Eye (tissue), 1 donor: ENCODE data around the gene TFEB.

Experiments
- DNase-seq: peaks from one replicate; pipeline ENCODE4 v3.0.0-alpha.2; 2015

Gene TFEB

DNA sequence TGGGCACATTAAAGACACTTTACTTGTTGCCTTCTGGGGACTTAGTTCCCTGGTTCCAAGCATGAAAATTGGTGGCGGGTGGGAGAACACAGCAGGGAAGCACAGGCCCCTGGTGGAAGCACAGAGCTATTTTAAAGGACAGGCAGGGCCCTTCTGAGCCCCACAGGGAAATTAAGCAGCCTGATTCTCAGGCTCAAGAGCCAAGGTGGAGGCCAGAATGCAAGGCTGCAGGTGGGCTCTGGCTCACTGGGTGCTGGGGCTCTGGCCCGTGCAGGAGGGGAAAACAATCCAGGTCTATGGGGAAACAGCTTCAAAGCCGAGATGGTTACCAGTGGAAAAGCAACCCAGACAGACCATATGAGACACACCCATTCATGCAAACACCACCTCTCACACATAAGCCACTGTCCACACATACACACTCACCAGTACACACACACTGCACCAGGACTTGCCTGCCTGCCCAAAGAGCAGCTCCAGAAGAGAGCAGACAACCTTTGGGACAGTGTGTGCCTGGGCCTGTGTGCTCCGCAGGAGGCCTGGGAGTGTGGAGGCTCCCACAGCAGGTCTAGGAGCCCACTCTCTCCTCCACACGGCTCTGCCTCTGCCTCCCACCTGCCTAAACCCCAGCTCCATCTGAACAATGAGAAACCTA, 30.6 kb downstream of the TFEB start:
- DNase-seq = no peak

DNA sequence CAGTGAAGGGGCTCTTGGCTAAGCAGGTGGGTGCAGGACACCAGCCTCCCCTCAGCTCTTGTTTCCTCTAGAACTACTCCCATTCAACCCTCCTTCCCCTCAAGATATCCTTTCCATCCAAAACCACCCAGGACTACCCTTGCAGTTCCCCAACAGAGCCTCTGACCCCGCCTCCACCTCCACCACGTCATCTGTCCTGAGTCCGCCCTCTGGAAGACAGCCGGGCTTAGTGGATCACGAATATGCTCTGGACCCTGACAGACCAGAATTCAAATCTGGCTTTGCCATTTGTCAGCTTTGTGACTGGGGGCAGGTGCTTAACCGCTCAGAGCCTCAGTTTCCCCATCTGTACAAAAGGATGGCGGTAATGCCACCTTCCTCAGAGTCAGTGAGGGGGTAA, 31.4 kb downstream of the TFEB start:
- no peak for DNase-seq

DNA sequence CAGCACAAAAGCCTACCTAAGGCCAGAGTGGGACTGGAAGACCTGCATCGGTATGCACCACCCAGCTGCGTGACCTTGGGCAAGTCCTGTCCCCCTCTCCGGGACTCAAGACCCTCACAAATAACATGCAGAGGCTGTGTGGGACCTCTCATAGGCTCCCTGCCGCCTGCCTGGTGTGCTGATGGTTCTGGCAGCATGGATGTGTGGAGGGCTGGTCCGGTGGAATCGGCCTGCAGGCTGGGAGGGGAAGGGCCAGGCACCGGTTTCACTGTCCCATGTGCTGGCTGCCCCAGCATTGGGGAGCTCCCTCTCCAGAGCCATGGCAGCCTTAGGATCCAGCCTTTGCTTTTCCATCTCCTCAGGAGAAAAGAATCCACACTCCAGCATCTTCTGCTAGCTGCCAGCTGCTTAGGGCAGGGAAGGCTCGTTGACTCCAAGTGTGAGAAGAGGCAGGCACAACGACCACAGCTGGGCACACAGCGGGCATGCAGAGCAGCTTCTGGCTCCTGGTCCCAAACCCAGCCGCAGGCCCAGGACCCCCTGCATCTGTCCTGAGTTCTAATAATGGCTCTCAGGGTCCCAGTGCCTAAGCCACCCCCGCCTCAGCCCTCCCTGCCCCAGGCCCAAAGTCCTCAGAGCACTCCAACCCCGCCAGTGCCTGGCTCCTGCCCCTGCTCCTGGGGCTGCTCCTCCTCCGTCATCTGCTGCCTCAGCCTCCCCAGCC, 32.5 kb downstream of the TFEB start:
- no peak for DNase-seq

DNA sequence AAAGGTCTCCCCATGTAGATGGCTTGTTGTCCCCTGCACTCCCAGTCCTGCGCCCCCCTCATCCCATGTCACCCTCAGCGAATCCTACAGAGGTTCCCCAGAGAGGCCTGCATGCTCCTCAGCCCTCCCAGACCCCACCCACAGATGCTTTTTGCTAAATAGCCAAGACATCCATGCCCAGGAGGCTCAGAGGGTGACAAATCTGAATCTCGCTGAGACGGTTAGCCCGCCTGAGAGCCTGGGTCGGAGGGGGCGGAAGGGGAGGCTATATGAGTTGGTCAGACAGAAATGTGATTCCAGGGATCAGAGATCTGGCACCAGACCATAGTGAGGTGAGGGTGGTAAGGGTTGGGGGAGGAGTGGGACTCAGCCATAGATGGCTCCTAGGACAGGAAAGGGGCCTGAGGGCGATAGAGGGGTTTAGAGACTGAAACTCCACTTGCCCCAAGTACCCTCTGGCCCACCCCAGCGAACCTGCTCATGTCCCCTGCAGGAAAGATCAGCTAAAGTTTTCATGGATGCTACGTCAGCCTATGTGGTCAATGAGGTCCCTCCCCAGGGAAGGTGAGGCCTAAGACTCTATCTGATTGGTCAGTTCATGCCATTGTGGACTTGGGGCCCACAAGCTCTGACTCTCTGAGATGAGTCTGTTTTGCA, 33.2 kb downstream of the TFEB start:
- no peak for DNase-seq

DNA sequence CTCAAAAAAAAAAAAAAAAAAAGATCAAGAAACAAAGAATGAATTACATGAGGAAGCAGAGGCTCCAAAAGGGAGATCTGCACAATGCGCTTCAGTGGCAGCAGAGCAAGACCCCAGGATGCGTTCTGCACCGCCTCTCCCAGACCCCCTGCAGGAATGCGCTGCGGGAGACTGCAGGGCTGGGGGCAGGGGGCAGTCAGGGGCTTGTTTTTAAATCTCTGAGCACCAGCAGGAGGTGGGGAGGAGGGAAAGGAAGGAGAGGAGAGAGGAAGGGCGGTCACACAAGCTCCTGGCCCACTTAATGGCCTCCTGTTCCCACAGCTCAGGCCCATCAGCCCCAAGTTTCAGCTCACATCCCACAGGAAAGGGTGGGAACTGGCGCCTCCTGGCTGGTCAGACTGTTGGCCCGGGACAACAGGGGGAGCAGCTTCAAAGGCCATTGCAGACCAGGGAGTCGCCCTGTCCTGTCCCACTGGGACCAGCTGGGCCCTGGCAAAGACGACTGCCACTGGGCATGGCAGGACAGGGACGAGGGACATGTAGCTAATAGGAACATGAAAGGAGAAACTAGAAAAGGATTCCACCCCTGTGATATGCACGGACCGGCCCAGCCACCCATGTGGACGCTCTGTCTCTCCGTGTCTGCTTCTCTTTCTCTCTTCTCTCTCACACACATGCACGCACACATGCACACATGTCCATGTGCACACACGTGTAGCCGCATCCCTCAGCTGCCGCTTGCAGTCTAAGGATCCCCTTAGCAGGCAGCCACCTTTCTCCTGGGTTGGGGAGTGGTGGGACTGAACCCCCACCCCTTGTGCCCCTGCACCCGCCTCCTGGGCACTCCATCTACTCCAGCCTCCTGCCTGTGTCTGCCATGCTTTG, 34.7 kb downstream of the TFEB start:
- DNase-seq = peak; percentile 39

DNA sequence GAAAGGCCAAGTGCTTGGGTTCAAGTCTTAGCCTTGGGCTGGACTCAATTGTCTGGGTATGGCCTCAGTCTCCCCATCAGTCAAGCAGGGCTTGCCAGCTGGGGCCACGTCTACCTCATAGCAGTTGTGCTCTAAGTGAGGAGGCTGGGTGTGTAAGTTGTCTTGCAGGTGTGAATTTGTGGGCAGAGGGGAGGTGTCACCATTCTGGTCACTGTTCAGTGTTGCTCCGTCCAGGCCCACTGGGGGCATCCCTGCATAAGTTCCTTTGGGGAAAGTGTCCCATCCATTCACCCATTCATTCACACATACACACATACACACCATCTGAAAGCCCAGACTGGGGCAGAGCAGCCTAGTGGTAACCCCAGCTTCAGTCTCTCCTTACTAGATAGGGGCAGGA, 36.3 kb downstream of the TFEB start:
- DNase-seq = no peak

DNA sequence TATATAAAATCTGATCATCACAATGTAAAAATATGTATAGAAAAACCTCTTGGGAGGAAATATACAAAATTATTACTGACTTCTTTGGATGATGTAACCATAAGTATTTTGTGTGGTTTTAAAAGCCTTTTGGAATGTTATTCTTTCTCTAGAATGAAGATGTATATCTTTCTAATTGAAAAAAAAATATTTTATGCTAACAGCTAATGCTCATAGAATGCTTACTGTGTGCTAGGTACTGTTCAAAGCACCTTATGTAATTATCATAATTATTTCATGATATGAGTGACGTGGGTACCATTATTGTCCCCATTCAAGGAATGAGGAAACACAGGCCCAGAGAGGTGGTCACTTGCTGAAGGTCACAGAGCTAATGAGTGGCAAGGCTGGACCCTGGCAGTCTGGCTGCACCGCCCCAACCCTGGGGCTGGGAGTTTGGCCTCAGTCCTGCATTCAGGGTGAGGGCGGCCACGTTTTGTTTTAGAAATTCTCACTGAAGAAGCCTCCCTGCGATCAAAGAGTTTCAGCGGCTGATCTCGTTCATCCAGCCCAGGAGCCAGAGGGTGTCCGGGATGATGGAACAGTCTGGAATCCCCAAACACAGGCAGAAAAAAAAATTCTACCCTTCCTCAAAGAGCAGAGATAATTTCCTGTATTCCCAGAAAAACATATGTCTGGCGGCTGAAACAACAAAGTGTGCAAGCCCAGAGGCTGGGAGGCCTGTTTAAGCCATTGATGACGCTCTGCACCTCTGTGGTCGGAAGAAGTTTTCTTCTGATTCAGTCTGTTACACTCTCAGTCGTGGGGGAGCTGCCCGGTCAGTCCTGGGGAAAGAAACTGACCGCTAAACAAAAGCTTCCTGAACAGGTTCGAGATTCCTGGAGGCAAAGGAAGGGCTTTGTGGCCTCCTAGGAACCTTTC, 37.3 kb downstream of the TFEB start:
- DNase-seq = peak; percentile 64

DNA sequence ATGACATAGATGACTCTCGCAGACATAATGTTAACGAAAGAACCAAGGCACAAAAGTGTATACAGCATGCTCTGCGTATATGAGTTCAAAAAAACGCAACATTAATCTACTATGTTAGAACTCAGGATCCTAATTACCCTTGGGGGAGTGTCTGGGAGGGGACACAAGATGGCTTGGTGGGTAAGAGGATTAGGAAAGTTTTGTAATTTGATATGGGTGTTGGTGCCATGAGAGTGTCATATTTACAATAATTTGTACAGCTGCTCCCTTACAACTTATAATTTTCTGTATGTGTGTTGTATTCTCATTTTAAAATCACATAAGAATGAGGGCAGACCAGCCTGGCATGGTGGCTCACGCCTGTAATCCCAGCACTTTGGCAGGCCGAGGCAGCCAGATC, 38.6 kb downstream of the TFEB start:
- no peak for DNase-seq

DNA sequence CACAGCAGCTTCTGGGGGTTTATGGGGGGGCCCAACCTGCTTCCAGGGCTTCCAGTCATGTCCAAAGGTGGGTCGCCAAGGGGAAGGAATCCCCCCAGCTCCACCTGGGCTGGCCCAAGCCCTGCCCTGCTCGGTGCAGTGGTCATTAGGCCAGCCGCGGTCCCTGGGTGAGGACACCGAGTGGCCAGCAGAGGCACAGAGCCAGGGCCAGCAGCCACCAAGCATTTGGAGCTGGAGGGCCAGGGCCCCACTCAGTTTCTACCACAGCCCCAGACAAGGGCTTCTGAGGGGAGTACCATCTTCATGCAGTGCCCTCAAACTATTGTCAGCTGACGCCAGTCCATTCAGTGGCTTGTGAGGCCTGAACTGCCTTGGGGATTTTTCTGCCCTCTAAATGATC, 39.6 kb downstream of the TFEB start:
- no peak for DNase-seq

DNA sequence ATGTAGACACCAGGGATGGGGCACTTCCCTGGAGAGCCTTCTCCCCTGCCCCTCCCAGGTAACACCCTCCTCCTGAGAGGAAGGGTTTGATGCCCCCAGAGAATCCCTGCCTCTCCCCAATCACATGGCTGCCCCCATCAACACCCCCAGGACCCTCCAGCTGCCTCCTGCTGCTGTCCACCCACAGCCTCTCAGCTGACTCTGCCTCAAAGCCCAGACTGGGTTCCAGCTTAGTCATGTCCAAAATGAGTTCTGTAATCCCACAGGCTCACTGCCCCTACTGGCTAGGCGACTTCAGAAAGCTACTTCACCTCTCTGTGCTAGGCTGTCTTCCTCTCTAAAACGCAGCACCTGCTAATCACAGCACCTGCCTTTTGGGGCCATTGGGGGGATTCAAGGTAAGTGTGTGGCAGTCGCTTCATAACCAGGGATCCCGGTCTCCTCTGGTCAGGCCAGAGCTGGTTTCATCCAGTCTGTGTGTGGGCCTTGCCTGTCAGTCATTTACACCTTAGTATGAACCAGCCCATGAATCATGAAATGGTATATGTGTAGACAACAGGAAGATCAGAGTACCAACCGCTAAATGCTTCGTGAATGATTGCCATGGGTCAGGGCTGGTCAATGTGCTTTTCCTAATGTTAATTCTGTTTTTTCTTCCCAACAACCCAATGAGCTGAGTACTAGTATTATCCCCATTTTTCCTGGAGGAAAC, 40.4 kb downstream of the TFEB start:
- no peak for DNase-seq

DNA sequence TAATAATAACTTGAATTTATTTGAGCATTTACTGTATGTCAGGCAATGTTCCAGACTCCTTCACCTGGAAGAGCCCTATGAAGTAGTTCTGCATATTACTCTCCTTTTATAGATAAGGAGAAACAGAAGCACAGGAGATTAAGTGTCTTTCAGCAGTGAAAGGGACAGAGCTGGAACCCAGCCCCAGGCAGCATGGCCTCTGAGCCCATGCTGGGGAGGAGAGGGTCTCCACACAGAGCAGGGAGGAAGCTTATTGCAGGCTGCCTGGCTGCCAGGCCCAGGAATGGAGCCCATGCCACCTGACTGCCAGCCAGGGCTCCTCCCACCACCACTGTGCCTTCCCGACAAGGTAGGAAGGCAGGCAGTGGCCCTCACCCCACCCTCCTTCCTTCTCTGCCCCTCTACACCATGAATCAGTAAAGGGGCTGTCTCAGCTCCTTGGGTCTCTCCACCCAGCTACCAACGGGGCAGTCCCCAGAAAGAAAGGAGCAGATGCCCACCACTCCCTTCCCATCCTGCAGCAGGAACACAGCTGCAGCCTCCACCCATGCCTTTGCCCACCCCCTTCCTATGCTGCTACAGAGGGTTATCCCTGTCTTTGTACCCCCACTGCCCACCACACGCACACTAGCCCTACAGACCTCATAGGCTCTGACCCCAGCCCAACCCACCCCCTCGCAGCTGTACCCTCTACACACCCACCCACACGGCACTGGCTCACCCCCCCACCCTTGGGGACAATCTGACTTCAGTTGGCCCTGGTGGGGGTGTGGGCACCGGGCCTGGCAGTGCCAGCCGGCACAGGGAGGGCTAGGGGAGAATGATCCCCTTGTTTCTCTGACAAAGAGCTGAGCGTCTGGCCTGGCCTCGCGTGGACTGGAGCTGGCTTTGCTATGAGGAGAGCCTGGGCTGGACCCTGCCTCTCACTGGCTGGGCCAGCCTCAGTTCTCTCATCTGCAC, 41.8 kb downstream of the TFEB start:
- no peak for DNase-seq

DNA sequence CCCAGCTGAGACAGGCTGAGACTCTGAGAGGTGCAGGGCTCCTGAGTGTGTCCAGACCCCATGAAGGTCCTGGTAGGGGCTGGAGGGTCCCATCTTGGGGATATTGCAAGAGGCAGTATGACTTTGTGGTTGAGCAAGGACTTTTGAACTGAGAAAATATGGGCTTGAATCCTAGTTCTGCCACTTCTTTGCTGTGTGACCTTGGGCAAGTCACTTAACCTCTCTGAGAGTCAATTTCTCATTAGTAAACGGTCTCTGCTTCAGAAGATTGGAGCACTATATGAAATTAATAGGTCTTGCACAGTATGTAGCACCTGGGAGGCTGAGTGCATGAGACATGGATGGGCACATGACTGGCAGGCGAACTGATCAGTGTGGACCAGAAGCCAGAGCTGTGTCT, 42.7 kb downstream of the TFEB start:
- DNase-seq = no peak

DNA sequence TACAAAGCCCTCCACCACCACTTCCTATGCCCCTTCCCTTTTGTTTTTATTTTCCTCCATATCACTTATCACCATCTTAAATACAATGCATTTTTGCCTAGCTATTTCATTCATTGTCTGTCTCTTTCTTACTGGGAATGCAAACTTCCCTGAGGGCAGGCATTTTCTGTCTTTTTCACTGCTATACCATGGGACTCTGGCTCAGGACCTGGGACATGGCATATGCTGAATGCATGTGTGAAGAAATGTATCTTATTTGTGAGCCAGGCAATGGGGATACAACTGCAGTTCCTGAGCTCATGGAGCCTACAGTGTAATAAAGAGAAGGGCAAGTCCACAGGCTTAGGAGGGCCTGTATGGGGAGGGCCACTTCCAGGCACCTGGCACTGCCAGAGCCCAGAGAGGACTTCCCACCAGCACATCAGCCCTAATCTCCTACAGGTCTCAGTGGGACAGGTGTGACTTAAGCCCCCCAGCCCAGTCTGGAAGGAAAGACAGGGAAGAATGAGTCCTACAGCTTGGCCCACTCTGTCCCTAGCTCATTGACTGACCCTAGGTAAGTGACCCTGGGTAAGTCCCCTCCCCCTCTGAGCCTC, 43.2 kb downstream of the TFEB start:
- no peak for DNase-seq

DNA sequence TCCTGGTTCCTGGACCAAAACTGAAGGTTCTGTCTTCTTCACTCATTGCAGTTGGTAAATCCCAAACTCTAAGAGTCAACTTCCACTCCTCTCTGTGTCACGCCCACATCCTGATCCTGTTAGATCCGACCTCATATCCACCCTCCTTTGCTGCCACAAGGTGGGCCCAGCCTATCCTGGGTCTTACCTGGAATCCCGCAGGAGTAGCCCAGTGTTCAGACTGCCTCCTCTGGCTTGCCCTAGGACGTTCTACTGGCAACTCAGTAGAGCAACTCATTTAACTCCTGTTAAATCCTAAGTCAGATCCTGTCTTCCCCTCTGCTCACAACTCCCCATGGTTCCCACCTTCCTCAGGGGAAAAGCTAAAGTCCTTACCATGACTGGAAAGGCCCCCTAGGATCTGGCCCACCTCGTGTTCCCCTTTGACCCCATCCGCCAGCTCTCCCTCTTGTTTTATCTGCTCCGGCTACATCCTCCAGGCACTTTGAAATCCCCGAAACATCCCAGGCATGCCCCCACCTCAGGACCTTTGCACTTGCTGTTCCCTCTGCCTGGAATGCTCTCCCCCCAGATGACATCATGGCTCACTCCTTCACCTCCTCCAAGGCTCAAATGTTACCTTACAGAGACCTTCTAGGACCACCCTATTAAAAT, 43.9 kb downstream of the TFEB start:
- DNase-seq = no peak

DNA sequence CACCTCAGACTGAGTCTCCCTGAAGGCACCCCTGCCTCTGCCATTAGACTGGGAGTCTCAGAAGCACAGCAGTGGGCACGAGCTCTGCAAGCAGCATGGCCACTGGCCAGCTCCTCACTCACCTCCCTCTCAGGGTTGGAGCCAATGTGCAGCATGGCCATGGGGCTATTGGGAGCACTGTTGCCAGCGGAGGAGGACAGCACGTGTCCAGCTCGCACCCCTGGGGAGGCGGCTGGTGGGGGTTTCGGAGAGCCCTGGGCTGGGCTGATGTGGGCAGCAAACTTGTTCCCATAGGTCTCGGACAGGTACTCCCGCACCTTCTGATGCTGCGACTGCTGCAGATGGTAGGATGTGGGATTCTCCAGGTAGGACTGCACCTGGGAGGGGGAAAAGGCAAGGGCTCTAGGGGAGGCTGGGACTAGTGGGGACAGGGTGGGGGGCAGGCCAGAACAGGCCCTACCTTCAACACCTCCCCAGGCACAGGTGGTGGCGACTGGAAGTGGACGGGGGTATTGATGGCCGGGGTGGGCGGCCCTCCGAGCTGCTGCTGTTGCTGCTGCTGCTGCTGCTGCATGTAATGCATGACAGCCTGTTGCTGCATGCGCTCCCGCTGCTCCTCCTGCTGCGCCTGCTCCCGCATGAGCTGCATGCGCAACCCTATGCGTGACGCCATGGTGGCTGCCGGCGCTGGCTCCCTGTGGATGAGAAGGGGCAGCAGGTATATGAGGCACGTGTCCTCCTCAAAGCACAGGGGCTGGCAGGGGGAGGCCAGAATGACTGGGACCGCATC, 44.7 kb downstream of the TFEB start:
- DNase-seq = no peak

DNA sequence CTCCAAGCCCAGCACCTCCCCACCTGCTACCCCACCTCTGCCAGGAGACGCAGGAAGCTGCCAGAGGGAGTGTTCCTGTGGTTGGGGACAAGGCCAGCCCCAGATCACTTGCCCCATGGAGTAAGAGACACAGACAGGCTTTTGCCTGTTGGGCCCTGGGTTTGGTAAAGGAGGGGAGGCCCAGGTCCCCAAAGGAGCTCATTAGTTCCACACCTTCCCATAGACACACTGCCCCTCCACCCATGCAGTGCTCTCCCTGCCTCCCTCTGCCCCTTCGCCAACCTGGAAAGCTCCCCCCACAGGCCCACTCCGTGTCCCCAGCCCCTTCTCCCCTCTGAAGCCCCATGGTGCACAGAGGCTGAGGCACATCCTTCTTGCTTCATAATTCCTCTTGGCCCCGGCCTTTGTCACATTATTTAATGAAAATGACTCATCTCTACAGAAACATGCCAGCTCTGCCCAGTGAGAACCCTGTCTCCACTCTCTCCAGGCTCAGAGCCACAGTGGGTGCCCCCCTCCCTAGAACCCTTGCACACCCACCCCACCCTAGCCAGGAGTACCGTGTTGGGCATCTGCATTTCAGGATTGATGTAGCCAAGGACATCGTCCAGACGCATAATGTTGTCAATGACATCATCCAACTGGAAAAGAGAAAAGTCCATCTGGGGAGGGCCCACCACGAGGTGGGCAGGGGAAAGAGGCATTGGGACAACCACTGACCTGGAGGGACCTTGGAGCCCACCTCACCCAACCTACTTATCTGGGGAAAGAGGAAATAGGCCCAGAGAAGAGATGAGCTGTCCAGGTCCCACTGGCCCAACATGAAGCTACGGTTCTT, 46.0 kb downstream of the TFEB start:
- no peak for DNase-seq

DNA sequence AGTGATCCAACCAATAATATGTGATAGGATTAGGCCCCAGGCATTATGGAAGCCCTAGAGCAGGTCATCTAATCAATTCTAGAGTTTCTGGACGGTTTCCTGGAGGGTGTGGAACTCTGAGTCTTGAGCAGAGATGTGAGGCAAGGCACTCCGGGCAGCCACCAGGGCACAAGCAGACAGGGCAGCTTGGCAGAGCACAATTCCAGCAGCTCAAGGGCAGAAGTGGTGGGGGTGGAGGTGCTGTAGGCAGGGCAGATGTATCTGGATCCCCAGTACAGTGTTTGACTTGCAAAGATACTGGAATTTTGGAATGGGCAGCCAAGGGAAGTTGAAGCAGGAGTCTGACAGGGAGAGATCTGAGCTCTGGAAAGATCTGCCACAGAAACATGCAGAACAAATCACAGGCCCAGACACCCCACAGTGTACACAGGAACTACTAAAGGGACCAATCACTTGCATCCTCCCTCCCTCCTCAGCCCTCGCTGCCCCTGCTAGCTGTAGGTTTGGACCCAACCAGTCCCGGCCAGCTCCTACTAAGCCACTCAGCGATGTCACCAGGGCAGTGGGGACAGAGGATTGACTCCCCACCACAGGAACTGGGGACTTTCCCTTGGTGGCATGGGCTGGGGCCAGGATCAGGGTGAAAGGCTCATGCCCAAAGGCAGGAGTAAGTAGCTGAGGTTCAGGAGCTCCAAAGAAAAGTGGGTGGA, 47.0 kb downstream of the TFEB start:
- DNase-seq = no peak
